Endothelial cell of hepatic sinusoid (primary cell): ENCODE data around the gene KCNQ1OT1.

Source experiments
- in situ Hi-C: cut with HindIII; loops from 2 replicates; pipeline ENCODE4 v1.10.0; 2017; ENCODE audit warnings: low sequenced_read_pairs

Gene KCNQ1OT1

GRCh38 chr11:2689651-2690575, 9.9 kb downstream of the KCNQ1OT1 start:
- in situ Hi-C loops, result no loop called here

GRCh38 chr11:2688381-2689231, 11.2 kb downstream of the KCNQ1OT1 start:
- in situ Hi-C loops, result no loop called here

- in situ Hi-C loops, result no loop called here
Observed at GRCh38 chr11:2687782-2688191, 12.0 kb downstream of the KCNQ1OT1 start.

- in situ Hi-C loops, result no loop called here
Observed at GRCh38 chr11:2687223-2687530, 12.6 kb downstream of the KCNQ1OT1 start.

- in situ Hi-C loops, result no loop called here
Observed at GRCh38 chr11:2686360-2687222, 13.2 kb downstream of the KCNQ1OT1 start.

DNA sequence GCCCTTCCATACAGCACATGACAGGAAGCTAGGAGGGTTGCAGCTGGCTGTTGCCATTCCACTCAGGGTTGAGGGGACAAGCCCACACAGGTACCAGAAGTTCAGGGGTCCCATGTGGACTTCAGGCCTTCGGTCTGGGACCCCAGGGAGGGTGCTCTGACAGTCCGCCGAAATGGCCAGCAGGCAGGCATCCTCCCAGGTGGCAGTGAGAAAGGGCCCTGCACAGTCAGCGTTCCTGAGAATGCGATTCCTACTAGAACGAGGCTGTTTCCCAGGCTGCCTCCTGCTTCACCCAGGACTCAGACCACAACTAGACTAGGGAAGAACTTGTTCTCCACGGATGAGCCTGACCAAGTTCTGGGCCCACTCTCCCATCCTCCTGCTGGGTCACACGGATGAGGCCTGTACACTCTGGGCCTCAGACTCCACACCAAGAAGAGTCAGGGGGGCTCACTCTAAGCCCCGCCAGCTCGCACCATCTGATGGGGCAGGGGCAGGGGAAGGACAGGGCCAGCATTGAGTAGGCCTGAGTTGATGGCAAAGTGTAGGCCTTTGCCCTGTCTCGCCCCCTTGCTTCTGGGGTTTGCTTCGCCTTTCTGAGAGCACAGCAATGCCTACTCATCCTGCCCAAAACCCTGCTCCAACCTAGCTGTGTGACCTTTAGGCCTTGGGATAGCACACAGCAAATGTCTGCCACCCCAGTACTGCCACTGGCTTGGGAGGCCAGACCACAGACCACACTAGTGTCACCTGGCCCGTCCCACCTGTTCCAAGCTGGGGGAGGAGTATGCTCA, 14.0 kb downstream of the KCNQ1OT1 start:
- in situ Hi-C loops, result no loop called here

- in situ Hi-C loops, result no loop called here
Observed at GRCh38 chr11:2685051-2685450, 14.7 kb downstream of the KCNQ1OT1 start.

DNA sequence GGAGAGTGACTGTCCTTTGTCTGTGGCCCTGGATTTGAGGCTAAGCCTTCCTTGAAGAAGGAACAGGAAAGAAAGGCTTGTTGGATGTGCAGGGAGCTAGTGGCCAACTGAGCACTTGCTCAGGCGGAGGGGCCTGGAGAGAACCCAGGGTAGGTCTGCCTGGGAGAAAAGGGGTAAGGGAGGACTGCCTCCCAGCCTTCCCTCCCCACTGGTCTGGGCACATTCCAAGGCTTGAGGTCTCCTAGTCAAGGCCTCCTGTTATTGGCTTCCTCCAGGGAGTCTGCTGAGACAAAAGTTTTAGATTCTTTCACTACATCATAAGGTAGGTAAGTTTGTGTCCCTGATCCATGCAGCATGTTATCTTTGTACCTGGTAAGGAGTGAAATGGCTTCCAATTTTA, 15.2 kb downstream of the KCNQ1OT1 start:
- in situ Hi-C loops, result loop anchor here (5.0 kb wide), 2 partner anchors 38 to 83 kb away; no protein-coding TSS in a partner anchor

DNA sequence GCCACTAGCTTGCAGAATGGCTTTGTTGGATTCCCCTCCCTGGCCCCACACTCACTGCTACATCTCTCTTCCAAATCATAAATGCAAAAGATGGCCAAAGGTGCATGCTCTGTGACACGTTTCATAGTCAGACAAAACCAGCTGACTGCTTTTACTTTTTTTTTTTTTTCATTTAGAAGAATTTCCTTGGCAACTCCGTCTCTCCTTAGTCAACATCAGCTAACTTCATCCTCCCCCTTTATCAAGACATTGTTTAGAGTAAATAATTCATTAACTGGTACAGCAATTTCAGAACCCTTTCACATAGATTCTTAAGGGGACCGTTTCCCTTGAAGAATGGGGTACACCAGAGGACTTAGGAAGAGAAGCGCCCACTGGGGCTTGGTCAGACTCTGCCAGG, 16.0 kb downstream of the KCNQ1OT1 start:
- in situ Hi-C loops, result loop anchor here (5.0 kb wide), 2 partner anchors 38 to 83 kb away; no protein-coding TSS in a partner anchor

DNA sequence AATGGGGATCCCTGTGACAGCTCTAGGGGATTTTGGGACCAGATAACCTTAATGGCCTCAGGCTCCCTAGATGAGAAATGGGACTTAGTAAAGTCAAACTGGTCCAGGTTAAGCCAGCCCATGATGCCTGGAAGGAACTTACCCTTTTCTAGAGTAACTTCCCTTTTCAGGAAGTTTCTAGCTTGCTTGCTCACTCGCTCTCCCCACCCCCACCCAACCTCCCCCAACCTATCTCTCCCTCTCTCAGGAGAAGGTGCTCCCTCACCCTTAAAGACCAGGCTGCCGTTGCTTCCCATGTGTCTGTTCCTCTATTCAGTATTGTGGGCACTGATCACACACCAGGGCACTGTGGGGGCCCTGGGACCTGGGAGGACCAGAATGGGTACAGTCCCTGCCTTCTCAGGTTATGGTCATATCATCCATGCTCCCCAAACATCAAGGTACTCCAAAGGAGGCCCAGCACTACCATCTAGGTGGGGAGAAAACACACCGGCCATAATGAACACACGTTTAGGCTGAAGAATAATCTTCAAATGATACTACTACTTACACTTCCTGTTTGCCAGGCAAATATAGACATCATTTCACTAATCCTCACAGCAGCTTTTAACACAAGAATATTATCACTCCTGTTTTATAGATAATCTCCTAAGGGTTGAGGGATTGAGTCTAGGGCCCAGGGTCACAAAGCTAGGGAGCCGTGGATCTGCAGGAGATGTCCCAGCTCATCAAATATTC, 18.2 kb downstream of the KCNQ1OT1 start:
- in situ Hi-C loops, result loop anchor here (5.0 kb wide), 2 partner anchors 41 to 86 kb away; no protein-coding TSS in a partner anchor

- in situ Hi-C loops, result no loop called here
Observed at GRCh38 chr11:2679011-2679676, 20.6 kb downstream of the KCNQ1OT1 start.

DNA sequence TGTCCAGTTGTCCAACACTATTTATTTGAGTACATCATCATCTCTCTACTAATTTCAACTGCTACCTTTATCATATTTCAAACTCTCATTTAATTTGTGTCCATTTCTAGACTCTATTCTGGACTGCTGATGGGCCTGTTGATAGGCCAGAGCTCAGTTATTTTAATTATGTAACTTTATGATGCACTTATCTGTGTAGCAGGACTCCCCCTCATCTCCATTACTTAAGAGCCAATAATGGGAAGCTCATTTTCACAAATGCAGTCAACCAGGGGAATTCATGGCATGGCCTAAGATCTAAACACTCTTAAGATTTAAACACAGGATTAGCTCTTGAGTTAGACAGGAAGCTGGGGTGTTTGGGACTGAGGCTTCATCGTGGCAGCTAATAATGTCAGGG, 21.4 kb downstream of the KCNQ1OT1 start:
- in situ Hi-C loops, result no loop called here

- in situ Hi-C loops, result no loop called here
Observed at GRCh38 chr11:2677127-2677526, 22.7 kb downstream of the KCNQ1OT1 start.

- in situ Hi-C loops, result no loop called here
Observed at GRCh38 chr11:2675540-2675939, 24.3 kb downstream of the KCNQ1OT1 start.

GRCh38 chr11:2674658-2675131, 25.1 kb downstream of the KCNQ1OT1 start:
- in situ Hi-C loops, result no loop called here

GRCh38 chr11:2673871-2674471, 25.8 kb downstream of the KCNQ1OT1 start:
- in situ Hi-C loops, result no loop called here

DNA sequence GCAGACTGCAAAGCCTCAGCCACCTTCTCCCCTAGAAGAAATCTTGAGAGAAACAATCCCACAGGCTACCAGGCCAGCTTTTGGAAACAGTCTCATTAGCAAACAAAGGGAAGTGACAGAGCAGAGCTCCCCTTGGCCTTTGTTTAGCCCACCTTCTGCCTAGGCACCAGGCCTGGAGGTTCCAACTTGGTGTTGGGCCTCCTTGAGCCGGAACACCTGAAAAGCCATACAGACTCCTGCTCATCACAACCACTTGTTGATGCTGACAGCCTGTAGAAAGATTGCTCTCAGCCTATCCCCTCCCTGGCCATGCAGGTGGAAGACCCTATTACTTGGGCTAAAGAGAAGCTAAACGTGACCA, 26.6 kb downstream of the KCNQ1OT1 start:
- in situ Hi-C loops, result no loop called here

- in situ Hi-C loops, result no loop called here
Observed at GRCh38 chr11:2672553-2673249, 27.1 kb downstream of the KCNQ1OT1 start.
